Hepatocyte (in vitro differentiated cells): ENCODE results near the gene INO80C. TPM values are rescaled to one million over a fixed set of nuclear protein-coding genes. Genes with fewer than 3 reads are reported as not detected.

ENCODE experiments used
- DNase-seq: peaks from one replicate; pipeline ENCODE4 v3.0.0-alpha.2; 2016; ENCODE audit warnings: low spot score
- H2AFZ ChIP-seq: fragments of 200-600 bp; sonication (generic); 2 replicates; pipeline ENCODE4 v1.6.0; 2016; ENCODE audit warnings: antibody characterized with exemption, mild to moderate bottlenecking
- H3K27ac ChIP-seq: fragments of 200-600 bp; sonication (generic); 2 replicates; pipeline ENCODE4 v1.5.1; 2016; ENCODE audit warnings: mild to moderate bottlenecking
- H3K27me3 ChIP-seq: fragments of 200-600 bp; sonication (generic); 2 replicates; pipeline ENCODE4 v1.6.1; 2016
- H3K36me3 ChIP-seq: fragments of 200-600 bp; sonication (generic); replicated peaks from 2 replicates; pipeline ENCODE4 v1.5.1; 2016; ENCODE audit warnings: low read depth; ENCODE audit not compliant: insufficient read depth
- H3K4me1 ChIP-seq: fragments of 200-600 bp; sonication (generic); 2 replicates; pipeline ENCODE4 v1.5.1; 2016; ENCODE audit warnings: mild to moderate bottlenecking, moderate library complexity; ENCODE audit not compliant: insufficient read depth
- H3K4me2 ChIP-seq: fragments of 200-600 bp; sonication (generic); 2 replicates; pipeline ENCODE4 v1.6.0; 2016
- H3K4me3 ChIP-seq: fragments of 200-600 bp; sonication (generic); 2 replicates; pipeline ENCODE4 v1.5.1; 2016; ENCODE audit warnings: mild to moderate bottlenecking
- H3K79me2 ChIP-seq: fragments of 200-600 bp; sonication (generic); 2 replicates; pipeline ENCODE4 v1.6.0; 2017; ENCODE audit warnings: mild to moderate bottlenecking
- H3K9me2 ChIP-seq: fragments of 200-600 bp; sonication (generic); replicated peaks from 2 replicates; pipeline ENCODE4 v1.6.0; 2017; ENCODE audit warnings: mild to moderate bottlenecking; ENCODE audit not compliant: insufficient read depth
- H3K9me3 ChIP-seq: fragments of 200-600 bp; sonication (generic); 2 replicates; pipeline ENCODE4 v1.5.1; 2016; ENCODE audit warnings: low read depth, mild to moderate bottlenecking
- H4K20me1 ChIP-seq: fragments of 200-600 bp; sonication (generic); 2 replicates; pipeline ENCODE4 v1.6.0; 2016; ENCODE audit warnings: mild to moderate bottlenecking; ENCODE audit not compliant: insufficient read depth, poor library complexity, severe bottlenecking
- CTCF ChIP-seq: fragments of 200-600 bp; sonication (generic); IDR thresholded peaks from 2 replicates; pipeline ENCODE4 v1.5.1; 2016; ENCODE audit warnings: antibody characterized with exemption, mild to moderate bottlenecking; ENCODE audit not compliant: poor library complexity
- EZH2 ChIP-seq: fragments of 200-600 bp; sonication (generic); IDR thresholded peaks from 2 replicates; pipeline ENCODE4 v1.6.1; 2016; ENCODE audit warnings: antibody characterized with exemption, mild to moderate bottlenecking, borderline replicate concordance
- EZH2phosphoT487 ChIP-seq: fragments of 200-600 bp; sonication (generic); IDR thresholded peaks from one replicate; pipeline ENCODE4 v1.6.1; 2018; ENCODE audit warnings: antibody characterized with exemption, mild to moderate bottlenecking, low read depth, moderate library complexity; ENCODE audit not compliant: unreplicated experiment, severe bottlenecking
- WGBS: methylation state at CpG from one replicate; pipeline ENCODE4 v1.1.6; 2016; ENCODE audit warnings: low lambda C conversion rate; ENCODE audit errors: missing lambda C conversion rate; 5-methylcytosine and 5-hydroxymethylcytosine counted together
- polyA plus RNA-seq: library from polyadenylated mRNA; unstranded; fragments of >200 nt; fragmentation: Nextera tagmentation; extraction: Ambion mirVana; gene quantifications from 2 replicates; pipeline ENCODE4 v1.2.1, GENCODE V29; 2016
- total RNA-seq: library from RNA; depleted of rRNA; stranded (reverse); fragments of >200 nt; gene quantifications from 2 replicates; pipeline ENCODE4 v1.2.3, GENCODE V29; 2014

Gene INO80C
- total and polyA plus RNA-seq, 2 experiments from 2014 or later: 16.5 to 25.1 TPM

DNA sequence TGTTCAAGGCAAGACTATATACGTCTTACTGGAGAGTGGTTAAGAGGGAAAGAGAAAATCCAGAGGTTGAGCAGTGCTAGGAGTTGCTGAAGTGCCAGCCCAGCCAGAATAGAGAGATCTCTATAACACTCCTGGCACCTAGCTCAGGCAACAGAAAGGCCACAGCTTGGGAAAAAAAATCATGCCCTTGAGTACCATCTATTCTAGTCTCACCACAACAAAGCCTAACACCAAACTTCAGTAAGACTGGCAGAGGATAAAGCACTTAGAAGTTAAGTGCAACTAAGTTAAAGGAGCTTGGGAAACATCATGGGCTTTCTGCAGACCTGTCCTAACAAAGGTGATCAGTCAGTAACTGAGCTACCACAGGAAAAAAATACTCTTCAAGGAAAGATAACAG lies 24.2 kb downstream of the INO80C start:
- H3K79me2 ChIP-seq: peaks cover 23% of the 10 kb centered on the region
- no peak overlapping the region for H3K4me3 ChIP-seq
- no peak for TF ChIP-seq CTCF
- no peak for TF ChIP-seq EZH2
- TF ChIP-seq EZH2phosphoT487: no peak
- H4K20me1 ChIP-seq: no peaks in the 10 kb centered on the region
- H3K36me3 ChIP-seq: no peaks in the 10 kb centered on the region
- no peaks in the 10 kb centered on the region for H3K27me3 ChIP-seq
- H3K27ac ChIP-seq: no peak overlapping the region
- WGBS: 100% methylated on average over 1 of the region's 1 CpG
- H2AFZ ChIP-seq: no peak overlapping the region
- no peak overlapping the region for H3K4me2 ChIP-seq
- H3K9me3 ChIP-seq: no peaks in the 10 kb centered on the region
- peaks cover 13% of the 10 kb centered on the region for H3K4me1 ChIP-seq
- no peaks in the 10 kb centered on the region for H3K9me2 ChIP-seq
- DNase-seq: no peak

GRCh38 chr18:35470435-35470834 lies 27.3 kb downstream of the INO80C start:
- Histone ChIP-seq H4K20me1 (no peaks in the 10 kb centered on the region), H3K4me3 (no peak overlapping the region), H3K79me2 (peaks cover 10% of the 10 kb centered on the region), H3K9me3 (no peaks in the 10 kb centered on the region), H3K9me2 (no peaks in the 10 kb centered on the region), H3K27ac (no peak overlapping the region), H3K36me3 (no peaks in the 10 kb centered on the region), H2AFZ (no peak overlapping the region), H3K4me2 (no peak overlapping the region), H3K4me1 (peaks cover 13% of the 10 kb centered on the region), H3K27me3 (no peaks in the 10 kb centered on the region)
- no peak for TF ChIP-seq EZH2
- TF ChIP-seq CTCF: no peak
- no peak for TF ChIP-seq EZH2phosphoT487
- 70% methylated on average over 6 of the region's 6 CpGs for WGBS
- DNase-seq: no peak

GRCh38 chr18:35469725-35470124 lies 28.0 kb downstream of the INO80C start:
- WGBS: 59% methylated on average over 3 of the region's 3 CpGs
- H3K4me3 ChIP-seq: no peak overlapping the region
- H3K79me2 ChIP-seq: peaks cover 5% of the 10 kb centered on the region

GRCh38 chr18:35468711-35469110 lies 29.0 kb downstream of the INO80C start:
- Histone ChIP-seq H4K20me1 (no peaks in the 10 kb centered on the region), H3K27ac (no peak overlapping the region), H3K4me1 (peaks cover 13% of the 10 kb centered on the region), H3K36me3 (no peaks in the 10 kb centered on the region), H3K4me2 (no peak overlapping the region), H3K9me3 (no peaks in the 10 kb centered on the region), H2AFZ (no peak overlapping the region), H3K27me3 (no peaks in the 10 kb centered on the region), H3K4me3 (no peak overlapping the region), H3K79me2 (no peaks in the 10 kb centered on the region), H3K9me2 (no peaks in the 10 kb centered on the region)
- no peak for DNase-seq
- TF ChIP-seq EZH2phosphoT487 (no peak), EZH2 (no peak), CTCF (no peak)
- WGBS: 94% methylated on average over 2 of the region's 2 CpGs

More at GRCh38 chr18:35469725-35470124, 28.0 kb downstream of the INO80C start:
- no peak for DNase-seq
- H3K27me3 ChIP-seq: no peaks in the 10 kb centered on the region
- no peaks in the 10 kb centered on the region for H3K36me3 ChIP-seq
- no peak overlapping the region for H2AFZ ChIP-seq
- no peak for TF ChIP-seq EZH2
- no peak overlapping the region for H3K27ac ChIP-seq
- no peaks in the 10 kb centered on the region for H4K20me1 ChIP-seq
- peaks cover 13% of the 10 kb centered on the region for H3K4me1 ChIP-seq
- H3K9me2 ChIP-seq: no peaks in the 10 kb centered on the region
- no peaks in the 10 kb centered on the region for H3K9me3 ChIP-seq
- no peak overlapping the region for H3K4me2 ChIP-seq
